HG03558 (cell line): ENCODE measurements around the gene HOXB1.

Experiments used
- ATAC-seq: cut with Tn5 transposase; IDR thresholded peaks from one replicate; pipeline ENCODE4 v1.9.1; 2021; ENCODE audit warnings: moderate number of reproducible peaks; ENCODE audit not compliant: unreplicated experiment; ENCODE audit errors: extremely low read depth

HOXB1 gene

DNA sequence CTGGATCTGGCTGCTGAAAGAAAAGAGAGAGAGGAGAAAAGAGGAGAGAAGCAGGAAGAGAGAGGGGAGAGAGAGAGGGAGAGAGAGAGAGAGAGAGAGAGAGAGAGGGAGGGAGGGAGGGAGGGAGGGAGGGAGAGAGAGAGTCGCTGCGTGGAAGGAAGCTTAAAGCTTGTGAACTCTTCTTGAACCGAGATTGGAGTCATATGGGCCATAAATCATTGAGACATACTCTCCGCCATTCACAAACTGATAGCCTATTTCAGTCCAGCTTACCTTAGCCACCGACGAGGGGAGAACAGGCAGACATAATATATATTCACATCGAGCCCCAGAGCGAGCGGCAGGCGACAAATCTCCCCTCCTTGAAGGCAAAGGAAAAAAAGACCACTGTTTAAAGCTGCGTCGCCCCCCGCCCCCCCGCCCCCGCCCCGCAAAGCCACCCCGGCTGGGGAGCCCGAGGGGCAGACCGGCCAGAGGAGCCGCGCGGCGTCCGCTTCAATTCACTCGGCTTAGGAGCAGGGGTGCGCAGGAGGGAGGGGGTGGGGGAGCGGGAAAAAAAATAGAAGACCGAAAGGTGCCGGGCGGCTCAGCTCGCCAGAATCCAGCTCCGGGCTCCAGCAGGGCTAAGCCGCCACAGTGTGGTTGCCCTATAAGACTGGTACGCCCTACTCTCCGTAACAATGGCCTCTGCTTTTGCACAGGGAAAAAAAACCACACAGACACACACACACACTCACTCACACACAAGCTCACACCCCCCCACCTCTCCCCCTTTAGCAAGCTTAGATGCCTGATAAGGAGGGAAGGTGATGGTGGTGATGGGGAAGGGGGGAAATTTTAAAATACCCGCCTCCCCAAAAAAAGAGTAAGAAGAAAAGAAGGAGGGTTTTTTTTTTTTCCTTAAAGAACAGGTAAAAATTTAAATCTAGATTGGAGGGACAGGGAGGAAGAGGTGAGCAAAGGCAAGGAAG, 24.7 kb upstream of the HOXB1 start:
- ATAC-seq = no peak

- ATAC-seq = no peak
These were observed 23.8 kb upstream of the HOXB1 start for GRCh38 chr17:48554412-48555257.

- no peak for ATAC-seq
These were observed 23.0 kb upstream of the HOXB1 start for GRCh38 chr17:48553826-48554225.

DNA sequence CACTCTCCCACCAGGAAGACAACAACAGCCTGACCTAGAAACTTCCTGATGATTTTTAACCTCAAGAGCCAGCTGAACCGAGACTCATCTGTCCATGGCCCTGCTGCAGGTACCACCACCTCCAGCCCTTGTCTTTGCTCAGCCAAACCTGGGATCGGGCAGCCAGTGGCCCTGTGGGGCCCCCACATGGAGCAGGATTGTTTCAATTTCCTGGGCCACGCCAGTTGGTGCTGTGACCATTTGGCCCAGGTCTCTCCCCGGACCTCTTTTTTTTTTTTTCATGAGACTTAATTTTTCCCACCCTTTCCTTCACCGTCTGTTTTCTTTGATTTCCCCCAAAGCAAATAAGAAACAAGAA, 22.4 kb upstream of the HOXB1 start:
- no peak for ATAC-seq

DNA sequence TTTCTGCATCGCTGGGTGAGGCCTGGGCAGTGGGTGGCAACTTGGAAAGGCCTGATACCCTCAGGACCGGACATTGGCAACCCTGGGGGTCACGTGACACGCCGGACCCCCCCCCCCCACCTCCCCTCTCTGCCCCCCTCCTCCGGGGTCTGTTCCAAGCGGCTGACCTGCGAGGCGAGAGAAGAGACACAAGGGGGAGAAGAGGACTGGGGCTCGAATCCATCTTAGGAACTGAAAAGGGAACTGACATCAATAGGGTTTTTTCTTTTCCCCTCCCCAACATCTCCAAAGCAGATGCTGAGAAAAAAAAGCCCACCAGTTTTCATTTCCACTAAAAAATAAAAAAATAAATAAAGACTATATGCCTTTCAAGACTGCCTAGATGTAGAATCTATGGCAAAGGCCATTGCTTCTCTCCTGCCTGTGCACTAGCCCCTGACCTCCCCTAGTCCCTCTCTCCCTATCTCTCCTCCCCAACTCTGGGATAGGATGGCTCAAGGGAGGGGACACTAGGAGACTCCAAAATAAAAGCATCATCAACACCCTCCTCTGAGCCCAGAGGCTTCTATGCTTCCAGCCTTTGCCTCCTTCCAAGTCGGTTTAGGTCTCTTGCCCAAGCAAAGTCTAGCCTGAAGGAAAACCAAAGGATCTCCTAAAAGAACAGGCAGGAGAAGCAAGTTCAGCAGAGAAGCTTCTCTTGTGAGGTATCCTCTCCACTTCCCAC, 21.8 kb upstream of the HOXB1 start:
- ATAC-seq = no peak

DNA sequence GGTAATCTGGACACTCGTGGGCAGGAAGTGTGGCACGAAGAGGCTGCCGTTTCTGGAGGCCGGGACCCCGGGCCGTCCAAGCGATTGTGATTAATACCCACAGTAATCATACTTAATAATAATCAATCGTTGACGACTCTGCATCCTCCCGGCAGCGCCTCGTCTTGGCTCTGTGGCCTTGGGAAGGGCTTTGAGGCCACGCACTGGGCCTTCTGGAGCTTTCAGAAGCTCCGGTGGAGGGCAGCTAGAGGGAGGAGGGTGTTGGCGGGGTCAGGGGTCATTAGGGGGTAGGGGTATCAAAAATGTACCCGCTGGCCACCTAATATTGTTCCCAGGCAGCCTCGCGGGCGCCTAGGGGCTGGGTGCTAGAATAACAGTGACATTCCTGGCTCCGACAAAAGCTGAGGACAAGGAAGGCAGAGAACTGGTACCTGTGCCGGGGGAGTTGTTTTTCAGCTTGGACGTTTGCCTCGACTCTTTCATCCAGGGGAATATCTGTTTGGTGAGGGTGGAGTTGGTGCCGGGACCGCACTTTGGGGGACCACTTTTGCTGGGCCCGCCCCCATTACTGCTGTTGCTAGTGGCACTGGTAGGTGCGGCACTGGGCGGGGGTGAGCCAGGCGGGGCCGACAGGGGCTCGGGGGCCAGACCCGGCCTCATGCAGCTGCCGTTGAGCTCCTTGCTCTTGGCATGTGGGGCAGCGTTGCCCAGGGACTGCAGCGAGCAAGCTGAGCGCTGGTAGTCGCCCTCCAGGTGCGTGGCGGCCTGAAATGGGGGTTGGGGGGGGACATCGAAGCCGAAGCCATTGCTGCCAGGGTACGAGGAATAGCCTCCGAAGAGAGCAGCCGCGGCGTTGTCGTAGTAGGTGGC, 21.0 kb upstream of the HOXB1 start:
- no peak for ATAC-seq

- no peak for ATAC-seq
These were observed 20.4 kb upstream of the HOXB1 start for GRCh38 chr17:48551214-48551555.

DNA sequence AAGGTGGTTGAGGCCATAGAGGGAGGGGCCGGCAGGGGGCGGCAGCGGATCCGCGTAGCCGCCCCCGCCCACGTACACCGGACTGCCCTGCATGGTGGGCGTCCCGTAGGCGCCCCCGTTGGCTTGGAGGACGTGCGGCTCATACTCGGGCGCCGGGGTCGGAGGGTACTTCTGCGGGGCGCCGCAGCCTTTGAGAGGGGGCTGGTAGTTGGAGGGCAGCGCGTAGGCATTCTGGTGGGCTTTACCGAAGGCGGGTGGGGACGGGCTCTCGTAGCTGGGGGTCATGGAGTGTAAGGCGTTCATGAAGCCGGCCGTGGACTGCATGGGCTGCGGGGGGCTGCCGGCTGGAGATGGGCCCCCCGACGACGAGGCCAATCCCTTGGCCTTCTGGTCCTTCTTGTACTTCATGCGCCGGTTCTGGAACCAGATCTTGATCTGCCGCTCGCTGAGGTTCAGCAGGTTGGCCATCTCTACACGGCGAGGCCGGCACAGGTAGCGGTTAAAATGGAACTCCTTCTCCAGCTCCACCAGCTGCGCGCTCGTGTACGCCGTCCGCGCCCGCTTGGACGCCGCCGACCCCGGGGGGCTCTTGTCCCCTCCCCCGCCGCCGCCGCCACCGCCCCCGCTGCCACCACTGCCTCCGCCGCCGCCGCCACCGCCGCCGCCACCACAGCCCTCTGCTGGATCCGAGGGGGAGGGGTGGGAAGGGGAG, 19.8 kb upstream of the HOXB1 start:
- ATAC-seq = no peak

- no peak for ATAC-seq
These were observed 19.2 kb upstream of the HOXB1 start for GRCh38 chr17:48549914-48550501.

GRCh38 chr17:48549281-48549630, 18.4 kb upstream of the HOXB1 start:
- ATAC-seq = no peak

- no peak for ATAC-seq
These were observed 17.9 kb upstream of the HOXB1 start for GRCh38 chr17:48548523-48549280.

GRCh38 chr17:48547808-48548522, 17.2 kb upstream of the HOXB1 start:
- ATAC-seq = no peak

- no peak for ATAC-seq
These were observed 16.4 kb upstream of the HOXB1 start for GRCh38 chr17:48546924-48547807.

DNA sequence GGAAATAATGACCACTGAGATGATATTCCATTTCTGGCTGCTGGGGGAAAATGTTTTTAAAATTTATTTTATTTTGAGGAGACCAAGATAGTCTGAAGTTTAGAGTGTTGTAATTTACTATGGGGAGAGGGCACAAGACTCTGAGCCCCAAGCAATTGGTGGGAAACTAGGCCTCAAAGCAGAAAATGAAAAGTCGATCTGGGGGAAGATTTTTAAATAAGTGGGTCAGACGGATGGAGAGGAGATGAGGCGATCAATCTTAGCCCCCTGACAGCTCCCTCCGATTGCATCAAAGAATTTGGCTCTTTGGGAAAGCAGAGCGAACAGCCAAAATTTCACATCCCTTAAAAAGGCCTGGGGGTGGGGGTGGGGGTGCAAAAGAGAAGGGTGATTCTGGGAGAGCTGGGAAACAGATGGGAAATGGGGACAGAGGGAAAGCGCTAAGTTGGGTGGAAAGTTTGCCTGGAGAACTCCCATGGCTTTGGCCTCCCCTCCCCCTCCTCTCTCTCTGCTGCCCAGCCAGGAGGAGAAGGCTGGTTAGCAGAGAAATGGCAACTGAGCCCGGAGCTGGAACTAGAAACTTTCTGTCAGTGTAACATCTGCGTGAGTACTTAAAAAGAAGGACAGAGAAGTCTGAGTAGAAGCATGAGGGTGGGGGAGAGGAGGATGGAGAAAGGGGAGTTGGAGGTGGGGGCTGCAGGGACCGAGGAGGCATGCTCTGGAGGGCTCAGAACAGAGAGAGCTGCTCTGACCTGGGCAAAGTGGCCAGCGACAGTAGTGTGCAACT, 15.5 kb upstream of the HOXB1 start:
- no peak for ATAC-seq

DNA sequence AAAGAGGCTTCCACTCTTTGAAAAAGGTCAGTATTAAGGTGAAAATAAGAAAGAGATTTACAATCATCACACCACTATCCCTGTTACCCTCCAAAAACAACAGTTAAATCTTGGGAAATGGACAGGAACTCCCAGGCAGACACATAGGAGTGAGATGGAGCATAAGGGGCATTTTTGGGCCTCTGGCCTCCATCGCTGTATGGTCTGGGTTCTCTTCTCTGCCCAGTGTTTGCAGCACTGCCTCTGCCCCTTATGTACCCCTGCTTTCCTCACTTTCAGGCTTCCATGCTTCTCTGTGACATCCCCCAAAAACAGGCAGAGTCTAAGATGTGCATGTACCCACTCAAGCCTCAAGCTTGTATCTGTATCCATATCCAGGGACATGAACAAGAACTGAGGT, 14.7 kb upstream of the HOXB1 start:
- ATAC-seq = no peak

DNA sequence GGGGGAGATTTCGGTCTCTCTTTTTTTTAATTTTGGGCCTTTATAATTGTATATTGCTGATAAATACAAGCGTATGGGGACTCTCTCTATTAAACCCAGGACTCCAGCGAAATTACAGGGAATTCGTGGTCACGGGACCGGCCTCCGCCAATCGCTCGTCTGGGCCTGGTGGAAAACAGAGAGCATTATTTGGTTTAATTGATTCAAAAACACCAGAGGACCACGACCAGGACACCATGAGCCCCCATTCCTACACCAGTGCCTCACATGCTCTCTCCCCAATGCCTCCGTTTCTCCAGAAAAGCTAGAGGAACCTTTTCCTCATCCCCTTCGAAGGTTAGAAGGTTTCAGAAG, 14.2 kb upstream of the HOXB1 start, which contains the start of gene HOXB2:
Gene HOXB2 (minus strand): TSS at position 88 of the 354 bp plus-strand sequence. CDS start 198 bp downstream, outside the sequence.
- no peak for ATAC-seq
